Gastroesophageal sphincter (tissue), 4 donors: ENCODE measurements around the gene ACER2. TPM values are rescaled to one million over a fixed set of nuclear protein-coding genes. Genes with fewer than 3 reads are reported as not detected.
A peak's percentile ranks its signal among the peaks of the same experiment; 100 is the strongest.

Experiments used
- ATAC-seq: fragments of 150-250 bp; one replicate; pipeline ENCODE4 v1.9.1; 2016; ENCODE audit warnings: mild to moderate bottlenecking, moderate library complexity
- H3K27ac ChIP-seq, 4 donors: fragments of 200-600 bp; sonication (generic) in 3 of 4; 1 replicate in 3 of 4; 2 replicates in 1 of 4; pipeline ENCODE4 v1.5.1; 2016 to 2019
- H3K27me3 ChIP-seq: fragments of 200-600 bp; sonication (generic); one replicate; pipeline ENCODE4 v1.5.1; 2019
- H3K36me3 ChIP-seq, 2 donors: fragments of 200-600 bp; sonication (generic); one replicate each; pipeline ENCODE4 v1.5.1; 2019; ENCODE audit warnings: control low read depth in 1 of 2
- H3K4me1 ChIP-seq, 3 donors: fragments of 200-600 bp; sonication (generic); 1 replicate in 2 of 3; 2 replicates in 1 of 3; pipeline ENCODE4 v1.5.1; 2016 to 2019; ENCODE audit warnings: control low read depth in 2 of 3
- H3K4me3 ChIP-seq, 2 donors: fragments of 200-600 bp; sonication (generic); one replicate each; pipeline ENCODE4 v1.5.1; 2019; ENCODE audit warnings: mild to moderate bottlenecking in 1 of 2, moderate library complexity in 1 of 2
- H3K9me3 ChIP-seq, 3 donors: fragments of 200-600 bp; sonication (generic); one replicate each; pipeline ENCODE4 v1.5.1; 2017 to 2019; ENCODE audit warnings: control low read depth in 2 of 3
- CTCF ChIP-seq, 4 experiments: fragments of 200-600 bp in 2 of 4; fragments of 450-650 bp in 2 of 4; sonication (generic) in 1 of 4; IDR thresholded peaks; one replicate each; pipeline ENCODE4 v1.5.1; 2017 to 2019; ENCODE audit warnings: antibody characterized with exemption in 4 of 4, mild to moderate bottlenecking in 2 of 4, moderate library complexity in 2 of 4
- EP300 ChIP-seq: sonication (generic); formaldehyde crosslinking; IDR thresholded peaks from one replicate; pipeline ENCODE4 v1.6.1; 2017; ENCODE audit warnings: antibody characterized with exemption, mild to moderate bottlenecking
- POLR2A ChIP-seq, 2 donors: fragments of 450-650 bp; IDR thresholded peaks; one replicate each; pipeline ENCODE4 v1.6.1; 2017; ENCODE audit warnings: antibody characterized with exemption in 2 of 2, mild to moderate bottlenecking in 2 of 2, moderate library complexity in 1 of 2
- POLR2AphosphoS5 ChIP-seq: sonication (generic); formaldehyde crosslinking; IDR thresholded peaks from one replicate; pipeline ENCODE4 v1.6.1; 2017; ENCODE audit warnings: antibody characterized with exemption
- WGBS, 2 donors: methylation state at CpG; one replicate each; pipeline ENCODE4 v1.1.5; 2018; ENCODE audit warnings: low coverage in 1 of 2; 5-methylcytosine and 5-hydroxymethylcytosine counted together
- total RNA-seq, 4 donors: library from RNA; depleted of rRNA; stranded (reverse); fragments of >200 nt; gene quantifications; one replicate each; pipeline ENCODE4 v1.1.0, GENCODE V29; 2016

ACER2 gene
- total RNA-seq, 4 donors from 2014 or later: 2.4 to 6.1 (median 3.2) TPM

GRCh38 chr9:19464764-19465585 is 56.2 kb downstream of the ACER2 start:
- H3K4me1 ChIP-seq: peaks cover 0 to 14% (median 7%) of the 10 kb centered on the region in 3 donors
- ATAC-seq: peak; percentile 92
- H3K9me3 ChIP-seq: no peaks in the 10 kb centered on the region
- H3K27me3 ChIP-seq: no peaks in the 10 kb centered on the region
- peak overlapping the region; percentile 68 for H3K4me3 ChIP-seq
- peak overlapping the region in 1 of 4 donors; percentile 48 for H3K27ac ChIP-seq
- peak; percentile 58 to 88 (median 74) for TF ChIP-seq CTCF (IDR thresholded peaks at IDR 0.05)
- no peak for TF ChIP-seq POLR2AphosphoS5
- no peaks in the 10 kb centered on the region for H3K36me3 ChIP-seq
- WGBS, 2 donors: 23% methylated on average over 9 of the region's 49 CpGs; no CpG with 5 or more reads in 1 of the 2 donors

- 78 to 100% methylated on average over 1 to 4 of the region's 13 CpGs for WGBS, 2 donors
- TF ChIP-seq POLR2AphosphoS5 (no peak), CTCF (IDR thresholded peaks at IDR 0.05) (no peak), POLR2A (IDR thresholded peaks at IDR 0.05) (no peak), EP300 (no peak)
- Histone ChIP-seq H3K27me3 (no peaks in the 10 kb centered on the region), H3K4me1 (peaks cover 0 to 14% (median 7%) of the 10 kb centered on the region in 3 donors), H3K36me3 (no peaks in the 10 kb centered on the region), H3K4me3 (no peak overlapping the region), H3K9me3 (no peaks in the 10 kb centered on the region), H3K27ac (no peak overlapping the region)
- ATAC-seq: no peak
Measured at GRCh38 chr9:19465586-19466279, 56.9 kb downstream of the ACER2 start.

- no peaks in the 10 kb centered on the region for H3K27me3 ChIP-seq
- TF ChIP-seq CTCF (IDR thresholded peaks at IDR 0.05): no peak
- TF ChIP-seq EP300: no peak
- TF ChIP-seq POLR2AphosphoS5: no peak
- no peak for TF ChIP-seq POLR2A (IDR thresholded peaks at IDR 0.05)
- H3K4me1 ChIP-seq: peaks cover 0 to 17% (median 7%) of the 10 kb centered on the region in 3 donors
- H3K36me3 ChIP-seq: no peaks in the 10 kb centered on the region
- no peaks in the 10 kb centered on the region for H3K9me3 ChIP-seq
- H3K4me3 ChIP-seq: no peak overlapping the region
- 100% methylated on average over 1 of the region's 2 CpGs; no CpG with 5 or more reads in 1 of the 2 donors for WGBS, 2 donors
- ATAC-seq: no peak
- H3K27ac ChIP-seq: no peak overlapping the region
Measured at GRCh38 chr9:19466280-19466639, 57.5 kb downstream of the ACER2 start.

GRCh38 chr9:19469271-19469670 is 60.5 kb downstream of the ACER2 start:
- H3K36me3 ChIP-seq: no peaks in the 10 kb centered on the region
- no peaks in the 10 kb centered on the region for H3K27me3 ChIP-seq
- TF ChIP-seq EP300 (no peak), POLR2A (IDR thresholded peaks at IDR 0.05) (no peak), CTCF (IDR thresholded peaks at IDR 0.05) (no peak), POLR2AphosphoS5 (no peak)
- no peaks in the 10 kb centered on the region for H3K9me3 ChIP-seq
- no peak overlapping the region for H3K27ac ChIP-seq
- peaks cover 0 to 24% (median 9%) of the 10 kb centered on the region in 3 donors for H3K4me1 ChIP-seq
- no CpG with 5 or more reads among the region's 3 CpGs for WGBS, 2 donors
- no peak overlapping the region for H3K4me3 ChIP-seq
- ATAC-seq: no peak
